ENCODE results near the gene PDK2.

Gene PDK2

GRCh38 chr17:50094753-50095619 is at the start of gene PDK2:
PDK2 (plus strand) TSS chr17:50095351; CDS start chr17:50095436, 85 bp downstream.
- peak; percentile 95 for DNase-seq

GRCh38 chr17:50046179-50046578 is 49.0 kb upstream of the PDK2 start:
- no peak for DNase-seq

GRCh38 chr17:50046667-50047066 is 48.5 kb upstream of the PDK2 start:
- no peak for DNase-seq

- no peak for DNase-seq
Observed at GRCh38 chr17:50047083-50047482, 48.1 kb upstream of the PDK2 start.

- DNase-seq = peak; percentile 70
Observed at GRCh38 chr17:50047488-50048126, 47.5 kb upstream of the PDK2 start.

- no peak for DNase-seq
Observed at GRCh38 chr17:50048146-50048720, 46.9 kb upstream of the PDK2 start.

GRCh38 chr17:50048988-50049387 is 46.2 kb upstream of the PDK2 start:
- no peak for DNase-seq

GRCh38 chr17:50049636-50050035 is 45.5 kb upstream of the PDK2 start:
- no peak for DNase-seq

GRCh38 chr17:50050431-50051032 is 44.6 kb upstream of the PDK2 start:
- no peak for DNase-seq

GRCh38 chr17:50051082-50051576 is 44.0 kb upstream of the PDK2 start:
- peak; percentile 89 for DNase-seq

- no peak for DNase-seq
Observed at GRCh38 chr17:50051606-50052005, 43.5 kb upstream of the PDK2 start.

GRCh38 chr17:50052241-50052796 is 42.8 kb upstream of the PDK2 start:
- no peak for DNase-seq

GRCh38 chr17:50052822-50053653 is 42.1 kb upstream of the PDK2 start:
- DNase-seq = no peak

- no peak for DNase-seq
Observed at GRCh38 chr17:50053654-50053960, 41.5 kb upstream of the PDK2 start.

- DNase-seq = no peak
Observed at GRCh38 chr17:50055055-50055425, 40.1 kb upstream of the PDK2 start.

- DNase-seq = no peak
Observed at GRCh38 chr17:50055426-50056216, 39.5 kb upstream of the PDK2 start, which contains the start of gene ITGA3. ITGA3 (plus strand) TSS chr17:50056110; CDS start chr17:50056440, 330 bp downstream.

- no peak for DNase-seq
Observed at GRCh38 chr17:50056217-50056960, 38.8 kb upstream of the PDK2 start.

- no peak for DNase-seq
Observed at GRCh38 chr17:50056961-50057330, 38.2 kb upstream of the PDK2 start.

- no peak for DNase-seq
Observed at GRCh38 chr17:50057521-50057991, 37.6 kb upstream of the PDK2 start.

- DNase-seq = no peak
Observed at GRCh38 chr17:50058296-50058953, 36.7 kb upstream of the PDK2 start.
